Astrocyte (in vitro differentiated cells and primary cell): ENCODE measurements around the gene LIN7B. TPM values are rescaled to one million over a fixed set of nuclear protein-coding genes. Genes with fewer than 3 reads are reported as not detected.

ENCODE experiments used
- DNase-seq: peaks from one replicate; pipeline ENCODE4 v3.0.0-alpha.2; 2010; ENCODE audit warnings: low read depth
- FAIRE-seq: peaks from 2 replicates; lab custom pipeline; 2011; peaks lifted over from hg19 to GRCh38; lab: Jason Lieb, UNC
- H2AFZ ChIP-seq: 2 replicates; pipeline ENCODE4 v1.6.0; 2012; ENCODE audit warnings: low read depth, low read length, inconsistent platforms
- H3K27ac ChIP-seq: 2 replicates; pipeline ENCODE4 v1.5.1; 2011; ENCODE audit warnings: low read depth, low read length, inconsistent platforms
- H3K27me3 ChIP-seq: 2 replicates; pipeline ENCODE4 v1.6.0; 2011; ENCODE audit warnings: low read length, inconsistent platforms; ENCODE audit not compliant: insufficient read depth
- H3K36me3 ChIP-seq: 2 replicates; pipeline ENCODE4 v1.5.1; 2011; ENCODE audit warnings: low read length, inconsistent platforms; ENCODE audit not compliant: insufficient read depth
- H3K4me1 ChIP-seq: 2 replicates; pipeline ENCODE4 v1.5.1; 2011; ENCODE audit warnings: low read length, inconsistent platforms; ENCODE audit not compliant: insufficient read depth
- H3K4me2 ChIP-seq: 2 replicates; pipeline ENCODE4 v1.6.0; 2012; ENCODE audit warnings: low read length, inconsistent platforms
- H3K4me3 ChIP-seq: 2 replicates; pipeline ENCODE4 v1.5.1; 2011; ENCODE audit warnings: low read depth, mild to moderate bottlenecking, low read length, inconsistent platforms; ENCODE audit not compliant: insufficient read depth
- H3K79me2 ChIP-seq: 2 replicates; pipeline ENCODE4 v1.6.0; 2012; ENCODE audit warnings: mild to moderate bottlenecking, low read length, inconsistent platforms; ENCODE audit not compliant: insufficient read depth
- H3K9ac ChIP-seq: 2 replicates; pipeline ENCODE4 v1.6.0; 2012; ENCODE audit warnings: mild to moderate bottlenecking, low read length, inconsistent platforms
- H3K9me3 ChIP-seq: 2 replicates; pipeline ENCODE4 v1.5.1; 2012; ENCODE audit warnings: low read depth, mild to moderate bottlenecking, low read length, inconsistent platforms; ENCODE audit not compliant: insufficient read depth
- H4K20me1 ChIP-seq: 2 replicates; pipeline ENCODE4 v1.6.0; 2012; ENCODE audit warnings: low read length, inconsistent platforms; ENCODE audit not compliant: insufficient read depth
- H3K27ac Mint-ChIP-seq: one replicate; pipeline ENCODE4 v1.8.0; 2021; ENCODE audit warnings: mild to moderate bottlenecking, mixed read lengths; ENCODE audit not compliant: unreplicated experiment
- H3K27me3 Mint-ChIP-seq: one replicate; pipeline ENCODE4 v1.8.0; 2021; ENCODE audit warnings: low read depth, mixed read lengths; ENCODE audit not compliant: unreplicated experiment
- H3K36me3 Mint-ChIP-seq: one replicate; pipeline ENCODE4 v1.8.0; 2021; ENCODE audit warnings: low read depth, mixed read lengths; ENCODE audit not compliant: unreplicated experiment
- H3K4me1 Mint-ChIP-seq: one replicate; pipeline ENCODE4 v1.8.0; 2021; ENCODE audit warnings: low read depth, mixed read lengths; ENCODE audit not compliant: unreplicated experiment
- H3K4me3 Mint-ChIP-seq: one replicate; pipeline ENCODE4 v1.8.0; 2021; ENCODE audit warnings: mild to moderate bottlenecking, moderate library complexity, mixed read lengths; ENCODE audit not compliant: unreplicated experiment
- H3K9me3 Mint-ChIP-seq: one replicate; pipeline ENCODE4 v1.8.0; 2021; ENCODE audit warnings: mild to moderate bottlenecking, mixed read lengths; ENCODE audit not compliant: unreplicated experiment
- EZH2 ChIP-seq: IDR thresholded peaks from 2 replicates; pipeline ENCODE4 v1.6.1; 2012; ENCODE audit warnings: mild to moderate bottlenecking, low read length, inconsistent platforms; ENCODE audit not compliant: insufficient read depth
- total RNA-seq: library from RNA; stranded (reverse); gene quantifications from 2 replicates; pipeline ENCODE4 v1.2.1, GENCODE V29; 2021
- TF ChIP-seq, protein P1 (sequence below): IDR thresholded peaks from 2 replicates; pipeline ENCODE4 v1.5.1; 2011; ENCODE audit warnings: low read depth, mild to moderate bottlenecking, inconsistent platforms, low read length, moderate library complexity; ENCODE audit not compliant: insufficient read depth

LIN7B gene
- total RNA-seq, 1 donor from 2014 or later = 8.9 TPM

DNA sequence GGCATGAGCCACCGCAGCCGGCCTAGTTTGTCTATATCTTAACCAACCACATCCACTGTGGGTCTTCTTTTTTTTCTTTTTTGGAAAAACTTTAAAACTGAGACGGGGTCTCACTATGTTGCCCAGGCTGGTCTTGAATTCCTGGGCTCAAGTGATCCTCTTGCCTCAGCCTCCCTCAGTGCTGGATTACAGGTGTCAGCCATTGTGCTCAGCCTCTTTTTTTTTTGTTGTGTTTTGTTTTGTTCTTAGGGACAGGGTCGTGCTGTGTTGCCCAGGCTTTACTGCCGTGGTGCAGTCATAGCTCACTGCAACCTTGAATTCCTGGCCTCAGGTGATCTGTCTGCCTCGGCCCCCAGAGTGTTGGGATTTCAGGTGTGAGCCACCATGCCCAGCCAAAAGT, 21.5 kb upstream of the LIN7B start:
- FAIRE-seq (no peak), DNase-seq (no peak)
- no peak overlapping the region for H3K4me3 Mint-ChIP-seq
- Histone ChIP-seq H3K4me1 (no peaks in the 10 kb centered on the region), H3K4me3 (no peak overlapping the region), H2AFZ (no peak overlapping the region), H3K36me3 (peaks cover 39% of the 10 kb centered on the region), H3K79me2 (peaks cover 76% of the 10 kb centered on the region), H3K9me3 (no peaks in the 10 kb centered on the region), H3K27me3 (no peaks in the 10 kb centered on the region), H4K20me1 (peaks cover 88% of the 10 kb centered on the region), H3K27ac (no peak overlapping the region), H3K9ac (no peak overlapping the region), H3K4me2 (no peak overlapping the region)
- H3K4me1 Mint-ChIP-seq = no peaks in the 10 kb centered on the region
- H3K27me3 Mint-ChIP-seq = no peaks in the 10 kb centered on the region
- TF ChIP-seq, protein P1, sequence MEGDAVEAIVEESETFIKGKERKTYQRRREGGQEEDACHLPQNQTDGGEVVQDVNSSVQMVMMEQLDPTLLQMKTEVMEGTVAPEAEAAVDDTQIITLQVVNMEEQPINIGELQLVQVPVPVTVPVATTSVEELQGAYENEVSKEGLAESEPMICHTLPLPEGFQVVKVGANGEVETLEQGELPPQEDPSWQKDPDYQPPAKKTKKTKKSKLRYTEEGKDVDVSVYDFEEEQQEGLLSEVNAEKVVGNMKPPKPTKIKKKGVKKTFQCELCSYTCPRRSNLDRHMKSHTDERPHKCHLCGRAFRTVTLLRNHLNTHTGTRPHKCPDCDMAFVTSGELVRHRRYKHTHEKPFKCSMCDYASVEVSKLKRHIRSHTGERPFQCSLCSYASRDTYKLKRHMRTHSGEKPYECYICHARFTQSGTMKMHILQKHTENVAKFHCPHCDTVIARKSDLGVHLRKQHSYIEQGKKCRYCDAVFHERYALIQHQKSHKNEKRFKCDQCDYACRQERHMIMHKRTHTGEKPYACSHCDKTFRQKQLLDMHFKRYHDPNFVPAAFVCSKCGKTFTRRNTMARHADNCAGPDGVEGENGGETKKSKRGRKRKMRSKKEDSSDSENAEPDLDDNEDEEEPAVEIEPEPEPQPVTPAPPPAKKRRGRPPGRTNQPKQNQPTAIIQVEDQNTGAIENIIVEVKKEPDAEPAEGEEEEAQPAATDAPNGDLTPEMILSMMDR = no peak
- no peak for TF ChIP-seq EZH2
- peaks cover 23% of the 10 kb centered on the region for H3K36me3 Mint-ChIP-seq
- no peak overlapping the region for H3K27ac Mint-ChIP-seq
- H3K9me3 Mint-ChIP-seq = no peaks in the 10 kb centered on the region

GRCh38 chr19:49094505-49095482, 19.4 kb upstream of the LIN7B start:
- Histone ChIP-seq H3K4me1 (no peaks in the 10 kb centered on the region), H3K79me2 (peaks cover 77% of the 10 kb centered on the region), H3K27me3 (no peaks in the 10 kb centered on the region), H2AFZ (no peak overlapping the region), H3K9ac (no peak overlapping the region), H3K9me3 (no peaks in the 10 kb centered on the region), H4K20me1 (peaks cover 91% of the 10 kb centered on the region), H3K27ac (no peak overlapping the region), H3K4me2 (no peak overlapping the region), H3K36me3 (peaks cover 43% of the 10 kb centered on the region), H3K4me3 (no peak overlapping the region)
- Mint-ChIP-seq H3K27me3 (no peaks in the 10 kb centered on the region), H3K27ac (no peak overlapping the region), H3K4me3 (no peak overlapping the region), H3K9me3 (no peaks in the 10 kb centered on the region), H3K4me1 (no peaks in the 10 kb centered on the region), H3K36me3 (peaks cover 21% of the 10 kb centered on the region)
- no peak for FAIRE-seq
- TF ChIP-seq, protein P1 = no peak
- no peak for TF ChIP-seq EZH2
- no peak for DNase-seq
